Measurements from ENCODE around the gene DNM3.

DNA sequence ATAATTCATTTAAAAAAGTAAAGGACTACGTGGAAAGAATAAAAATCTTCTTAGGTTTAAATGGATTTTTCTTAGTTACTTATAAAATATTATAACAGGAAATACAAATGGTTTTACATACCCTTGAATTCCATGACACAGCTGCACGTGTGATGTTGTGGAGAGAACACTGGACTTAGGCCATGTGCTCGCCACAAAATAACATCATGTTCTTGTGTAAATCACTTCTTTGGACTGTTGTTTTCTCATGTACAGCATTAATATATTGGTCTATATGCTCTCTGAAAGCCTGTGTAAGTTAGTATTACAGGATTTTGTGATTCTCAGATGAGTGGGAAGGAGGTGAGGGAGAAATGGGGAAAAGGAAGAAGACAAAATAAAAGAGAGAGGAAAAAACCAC is 228.2 kb downstream of the DNM3 start:
- TF ChIP-seq POLR2A (IDR thresholded peaks at IDR 0.05) (no peak), CTCF (IDR thresholded peaks at IDR 0.05) (no peak), EP300 (IDR thresholded peaks at IDR 0.05; ENCODE audit: low read depth) (no peak)
